HepG2 (cell line): ENCODE data around the gene NFATC2. TPM values are rescaled to one million over a fixed set of nuclear protein-coding genes. Genes with fewer than 3 reads are reported as not detected.
A peak's percentile ranks its signal among the peaks of the same experiment; 100 is the strongest.

Experiments used
- ATAC-seq: fragments of 200-7000 bp; cut with Tn5 transposase; 3 replicates; pipeline ENCODE4 v1.9.1; 2020; ENCODE audit warnings: mild to moderate bottlenecking, moderate library complexity
- BruUV-seq: library from RNA; stranded (reverse); fragments of 400-500 nt; replicated peaks from 2 replicates; lab custom pipeline; 2021; lab: Mats Ljungman, UMichigan
- CTCF ChIA-PET: fragments of 300-600 bp; formaldehyde crosslinking; extraction: SDS; loops from one replicate; lab custom pipeline; 2021; ENCODE audit warnings: low total read pairs, inconsistent platforms, low intra/inter-chr PET ratio; lab: Yijun Ruan, JAX
- POLR2A ChIA-PET: fragments of 350-600 bp; sonication (Branson Sonifier 250); formaldehyde crosslinking; loops from one replicate; lab custom pipeline; 2020; ENCODE audit warnings: antibody characterized with exemption, inconsistent platforms; lab: Yijun Ruan, JAX
- DNase-seq: peaks from one replicate; pipeline ENCODE4 v3.0.0-alpha.2; 2015; ENCODE audit warnings: low spot score
- FAIRE-seq: peaks from 3 replicates; lab custom pipeline; 2011; peaks lifted over from hg19 to GRCh38; lab: Jason Lieb, UNC
- H2AFZ ChIP-seq: one replicate; pipeline ENCODE4 v1.6.1; 2011; ENCODE audit warnings: low read length, inconsistent platforms
- H3K27ac ChIP-seq: fragments of 300-600 bp; 3 replicates; pipeline ENCODE4 v1.8.0; 2011; ENCODE audit warnings: mixed run types, mild to moderate bottlenecking, mixed read lengths, low read length, inconsistent platforms; ENCODE audit not compliant: insufficient read depth; ENCODE audit errors: extremely low read length
- H3K27me3 ChIP-seq, 2 experiments: fragments of 200-600 bp in 1 of 2; 2 replicates in 1 of 2; 3 replicates in 1 of 2; pipeline versions ENCODE4 v1.6.0 to v1.8.0; 2011; ENCODE audit warnings: low read length in 2 of 2, mild to moderate bottlenecking in 2 of 2, moderate library complexity in 2 of 2, inconsistent platforms in 1 of 2; ENCODE audit not compliant: insufficient read depth in 2 of 2, control insufficient read depth in 1 of 2
- H3K36me3 ChIP-seq, 2 experiments: fragments of 200-600 bp in 1 of 2; replicated peaks in 1 of 2; 2 replicates in 1 of 2; 3 replicates in 1 of 2; pipeline versions ENCODE4 v1.5.1 to v1.8.0; 2011; ENCODE audit warnings: low read length in 2 of 2, inconsistent platforms in 1 of 2; ENCODE audit not compliant: insufficient read depth in 2 of 2, control insufficient read depth in 1 of 2
- H3K4me1 ChIP-seq: 2 replicates; pipeline ENCODE4 v1.5.1; 2012; ENCODE audit warnings: low read length, inconsistent platforms; ENCODE audit not compliant: insufficient read depth
- H3K4me2 ChIP-seq: 2 replicates; pipeline ENCODE4 v1.6.0; 2011; ENCODE audit warnings: low read depth, low read length, inconsistent platforms
- H3K4me3 ChIP-seq, 3 experiments: fragments of 200-600 bp in 1 of 3; sonication (generic), shearing (Covaris generic) in 1 of 3; replicated peaks in 1 of 3; 2 replicates each; pipeline ENCODE4 v1.5.1; 2011 to 2016; ENCODE audit warnings: low read length in 3 of 3, inconsistent platforms in 2 of 3, low read depth in 2 of 3, mild to moderate bottlenecking in 2 of 3, control low read depth in 1 of 3, mixed read lengths in 1 of 3; ENCODE audit not compliant: insufficient read depth in 1 of 3
- H3K79me2 ChIP-seq: one replicate; pipeline ENCODE4 v1.6.1; 2011; ENCODE audit warnings: low read length, inconsistent platforms; ENCODE audit not compliant: insufficient read depth
- H3K9ac ChIP-seq: 2 replicates; pipeline ENCODE4 v1.6.0; 2011; ENCODE audit warnings: mild to moderate bottlenecking, low read depth, low read length, inconsistent platforms; ENCODE audit not compliant: insufficient read depth
- H3K9me3 ChIP-seq: 2 replicates; pipeline ENCODE4 v1.5.1; 2012; ENCODE audit warnings: mild to moderate bottlenecking, low read length
- H4K20me1 ChIP-seq: 2 replicates; pipeline ENCODE4 v1.6.0; 2011; ENCODE audit warnings: inconsistent platforms, mild to moderate bottlenecking, low read length, moderate library complexity; ENCODE audit not compliant: insufficient read depth
- AKAP8 ChIP-seq: sonication (generic); formaldehyde crosslinking; IDR thresholded peaks from 2 replicates; pipeline ENCODE4 v1.5.1; 2020; ENCODE audit warnings: mild to moderate bottlenecking, missing genetic modification reagents
- DNMT3B ChIP-seq: conservative IDR thresholded peaks from 2 replicates; pipeline ENCODE4 v1.6.1; 2016; ENCODE audit warnings: missing biosample characterization, control low read depth
- ERF ChIP-seq: IDR thresholded peaks from 2 replicates; pipeline ENCODE4 v1.6.1; 2018; ENCODE audit warnings: missing biosample characterization, missing genetic modification reagents
- HMG20B ChIP-seq: conservative IDR thresholded peaks from 2 replicates; pipeline ENCODE4 v1.6.1; 2016; ENCODE audit warnings: missing genetic modification reagents, missing compliant biosample characterization
- HNRNPUL1 ChIP-seq: fragments of 200-400 bp; formaldehyde crosslinking; IDR thresholded peaks from 2 replicates; pipeline ENCODE4 v1.6.1; 2017; ENCODE audit warnings: low read depth, mild to moderate bottlenecking, low read length, moderate library complexity
- IRF2 ChIP-seq: IDR thresholded peaks from 2 replicates; pipeline ENCODE4 v1.6.1; 2018; ENCODE audit warnings: missing genetic modification reagents, missing compliant biosample characterization
- SMAD1 ChIP-seq: sonication (generic); formaldehyde crosslinking; IDR thresholded peaks from 2 replicates; pipeline ENCODE4 v1.4.0; 2020; ENCODE audit warnings: missing genetic modification reagents, low read depth, mild to moderate bottlenecking, borderline replicate concordance
- SMAD3 ChIP-seq: sonication (generic); formaldehyde crosslinking; IDR thresholded peaks from 2 replicates; pipeline ENCODE4 v1.4.0; 2020; ENCODE audit warnings: missing genetic modification reagents
- SSRP1 ChIP-seq: IDR thresholded peaks from 2 replicates; pipeline ENCODE4 v1.6.1; 2016; ENCODE audit warnings: control low read depth
- TBX3 ChIP-seq: fragments of 450-650 bp; IDR thresholded peaks from 2 replicates; pipeline ENCODE4 v1.6.1; 2017; ENCODE audit warnings: antibody characterized with exemption, mild to moderate bottlenecking, inconsistent platforms, borderline replicate concordance
- THYN1 ChIP-seq: sonication (generic); formaldehyde crosslinking; IDR thresholded peaks from 2 replicates; pipeline ENCODE4 v1.8.1; 2023; ENCODE audit warnings: low read depth, mild to moderate bottlenecking, moderate library complexity, missing genetic modification reagents, borderline replicate concordance
- ZBTB20 ChIP-seq: sonication (generic); formaldehyde crosslinking; IDR thresholded peaks from 2 replicates; pipeline ENCODE4 v1.8.1; 2023; ENCODE audit warnings: missing genetic modification reagents, low read depth, mild to moderate bottlenecking, borderline replicate concordance
- ZC3H4 ChIP-seq: sonication (generic); formaldehyde crosslinking; IDR thresholded peaks from 2 replicates; pipeline ENCODE4 v1.4.0; 2020; ENCODE audit warnings: missing genetic modification reagents, borderline replicate concordance
- ZFP90 ChIP-seq: sonication (generic); formaldehyde crosslinking; IDR thresholded peaks from 2 replicates; pipeline ENCODE4 v1.8.0; 2022; ENCODE audit warnings: missing genetic modification reagents, mild to moderate bottlenecking, inconsistent platforms, borderline replicate concordance
- ZNF160 ChIP-seq: sonication (generic); formaldehyde crosslinking; IDR thresholded peaks from 2 replicates; pipeline ENCODE4 v1.8.0; 2022; ENCODE audit warnings: mild to moderate bottlenecking, inconsistent platforms, missing genetic modification reagents
- ZNF317 ChIP-seq: sonication (generic); formaldehyde crosslinking; IDR thresholded peaks from 2 replicates; pipeline ENCODE4 v1.5.0; 2020; ENCODE audit warnings: mild to moderate bottlenecking, missing genetic modification reagents
- ZNF431 ChIP-seq: sonication (generic); formaldehyde crosslinking; IDR thresholded peaks from 2 replicates; pipeline ENCODE4 v1.9.0; 2022; ENCODE audit warnings: missing genetic modification reagents, low read depth, mild to moderate bottlenecking, borderline replicate concordance
- ZNF543 ChIP-seq: sonication (generic); formaldehyde crosslinking; IDR thresholded peaks from 2 replicates; pipeline ENCODE4 v1.4.0; 2020; ENCODE audit warnings: mild to moderate bottlenecking, missing genetic modification reagents
- ZNF597 ChIP-seq: sonication (generic); formaldehyde crosslinking; IDR thresholded peaks from 2 replicates; pipeline ENCODE4 v1.5.0; 2020; ENCODE audit warnings: missing genetic modification reagents
- ZNF724P ChIP-seq: sonication (generic); formaldehyde crosslinking; IDR thresholded peaks from 2 replicates; pipeline ENCODE4 v1.8.0; 2022; ENCODE audit warnings: missing genetic modification reagents, borderline replicate concordance
- ZSCAN22 ChIP-seq: sonication (generic); formaldehyde crosslinking; IDR thresholded peaks from 2 replicates; pipeline ENCODE4 v1.4.0; 2020; ENCODE audit warnings: mild to moderate bottlenecking, missing genetic modification reagents
- WGBS: methylation state at CpG from one replicate; pipeline ENCODE4 v1.1.6; 2017; ENCODE audit warnings: low lambda C conversion rate; 5-methylcytosine and 5-hydroxymethylcytosine counted together
- in situ Hi-C: cut with HindIII; loops from 2 replicates; pipeline ENCODE4 v1.10.0; 2017; ENCODE audit warnings: low pct_unique_long_range_greater_than_20kb; ENCODE audit not compliant: extremely low pct_ligation_motif_present
- intact Hi-C: fragments of 100-400 bp; cut with micrococcal nuclease; formaldehyde crosslinking; loops from one replicate; pipeline ENCODE4 v1.10.0; 2022; ENCODE audit not compliant: unreplicated experiment
- polyA plus RNA-seq, 8 experiments: library from polyadenylated mRNA; depleted of rRNA in 3 of 8; stranded (reverse) in 7 of 8; unstranded in 1 of 8; fragments of >200 nt; fragmentation: Illumina TruSeq in 4 of 8; extraction: Trizol in 4 of 8; gene quantifications; 2 replicates each; pipeline versions ENCODE4 v1.2.1 to v1.2.3, GENCODE V29; 2011 to 2016; ENCODE audit warnings: low read depth in 4 of 8, missing spikeins in 1 of 8, mixed read lengths in 1 of 8; ENCODE audit not compliant: insufficient read depth in 1 of 8
- total RNA-seq, 5 experiments: library from RNA; depleted of rRNA; stranded (reverse); fragments of >200 nt; fragmentation: Illumina TruSeq; extraction: Trizol; gene quantifications; 2 replicates each; pipeline ENCODE4 v1.2.3, GENCODE V29; 2016; ENCODE audit warnings: low read depth in 1 of 5

NFATC2 gene
- total and polyA plus RNA-seq, 2 of the 13 experiments (the other 11 are each of a cell fraction or from before 2014, with no cell fraction given): 1.9 to 3.3 TPM

GRCh38 chr20:51420111-51420510, 122.4 kb downstream of the NFATC2 start:
- in situ Hi-C loops (no loop called here), intact Hi-C loops (loop anchor here (10.0 kb wide), 1 partner anchor 85 kb away; no protein-coding TSS in a partner anchor)
- TF ChIP-seq HNRNPUL1 (no peak), TBX3 (no peak), THYN1 (CRISPR knock-in tag) (no peak), IRF2 (CRISPR knock-in tag) (no peak), ZNF431 (CRISPR knock-in tag) (no peak), SSRP1 (CRISPR knock-in tag) (no peak), DNMT3B (no peak)
- Histone ChIP-seq H3K4me3 (no peak overlapping the region), H2AFZ (no peak overlapping the region), H3K27me3 (no peaks in the 10 kb centered on the region), H3K9ac (no peak overlapping the region), H3K9me3 (no peaks in the 10 kb centered on the region), H4K20me1 (no peaks in the 10 kb centered on the region), H3K79me2 (no peaks in the 10 kb centered on the region), H3K36me3 (no peaks in the 10 kb centered on the region; a peak in 2 of 5 replicates), H3K4me1 (peaks cover 14% of the 10 kb centered on the region), H3K27ac (no peak overlapping the region), H3K4me2 (no peak overlapping the region)
- DNase-seq: no peak
- 91% methylated on average over 1 of the region's 1 CpG for WGBS
- ChIA-PET CTCF (no interaction called here), POLR2A (no interaction called here)
- peak; percentile 32 for FAIRE-seq
- no peak for ATAC-seq
- BruUV-seq: no TSS peak

GRCh38 chr20:51419646-51420045, 122.9 kb downstream of the NFATC2 start:
- ChIA-PET POLR2A (no interaction called here), CTCF (no interaction called here)
- no TSS peak for BruUV-seq
- TF ChIP-seq ZNF317 (CRISPR knock-in tag) (no peak), SMAD3 (no peak), AKAP8 (no peak), ERF (CRISPR knock-in tag) (no peak), SMAD1 (CRISPR knock-in tag) (no peak), ZC3H4 (CRISPR knock-in tag) (no peak), ZNF160 (CRISPR knock-in tag) (no peak), ZNF724P (CRISPR knock-in tag) (no peak), ZNF597 (CRISPR knock-in tag) (no peak), ZSCAN22 (CRISPR knock-in tag) (no peak), ZNF543 (CRISPR knock-in tag) (no peak), ZFP90 (CRISPR knock-in tag) (no peak), HMG20B (CRISPR knock-in tag) (no peak), ZBTB20 (no peak)

More at GRCh38 chr20:51419646-51420045, 122.9 kb downstream of the NFATC2 start:
- no peak overlapping the region for H3K27ac ChIP-seq
- no peak for ATAC-seq
- no peak for FAIRE-seq
- intact Hi-C loops (loop anchor here (10.0 kb wide), 1 partner anchor 85 kb away; no protein-coding TSS in a partner anchor), in situ Hi-C loops (no loop called here)
- 91% methylated on average over 4 of the region's 4 CpGs for WGBS
- H3K9ac ChIP-seq: no peak overlapping the region
- no peaks in the 10 kb centered on the region for H3K9me3 ChIP-seq
- no peak overlapping the region for H2AFZ ChIP-seq
- H3K36me3 ChIP-seq: no peaks in the 10 kb centered on the region; a peak in 2 of 5 replicates
- H3K4me3 ChIP-seq: no peak overlapping the region
- no peaks in the 10 kb centered on the region for H3K79me2 ChIP-seq
- H3K4me1 ChIP-seq: peaks cover 13% of the 10 kb centered on the region
- H3K4me2 ChIP-seq: no peak overlapping the region
- DNase-seq: no peak
- H3K27me3 ChIP-seq: no peaks in the 10 kb centered on the region
- H4K20me1 ChIP-seq: no peaks in the 10 kb centered on the region
